Measurements from ENCODE around the gene ADAMTS17.
A peak's percentile ranks its signal among the peaks of the same experiment; 100 is the strongest.

Gene ADAMTS17

DNA sequence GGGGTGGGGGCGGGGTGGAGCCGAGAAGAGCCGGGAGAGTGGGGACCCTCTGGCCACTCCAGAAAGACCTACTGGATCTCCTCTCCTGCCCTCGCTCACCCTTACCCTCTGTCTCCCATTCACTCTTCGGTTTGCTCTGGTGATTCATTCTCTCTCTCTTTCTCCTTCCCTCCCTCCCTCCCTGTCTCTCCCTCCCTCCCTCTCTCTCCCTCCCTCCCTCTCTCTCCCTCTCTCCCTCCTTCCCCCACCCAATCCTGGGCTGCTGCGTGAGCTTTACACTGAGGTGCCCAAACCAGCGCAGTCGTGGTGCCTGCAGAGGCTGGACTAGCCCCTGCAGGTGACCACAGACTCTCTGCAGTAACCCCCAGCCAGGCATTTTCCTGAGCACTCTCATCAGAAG lies 32.2 kb upstream of the ADAMTS17 start:
- Histone ChIP-seq H3K4me3 (ENCODE audit: low read depth, low read length) (no peak overlapping the region), H3K36me3 (ENCODE audit: control insufficient read depth, insufficient read depth, low read length) (no peaks in the 10 kb centered on the region), H3K4me2 (ENCODE audit: low read length) (no peak overlapping the region), H3K4me1 (no peaks in the 10 kb centered on the region), H3K79me2 (no peaks in the 10 kb centered on the region), H3K9me3 (ENCODE audit: control insufficient read depth, low read length) (no peaks in the 10 kb centered on the region), H2AFZ (no peak overlapping the region), H3K27me3 (ENCODE audit: control insufficient read depth, insufficient read depth, low read length) (no peaks in the 10 kb centered on the region), H3K27ac (no peak overlapping the region), H3K9ac (no peak overlapping the region)
- TF ChIP-seq, protein P1, sequence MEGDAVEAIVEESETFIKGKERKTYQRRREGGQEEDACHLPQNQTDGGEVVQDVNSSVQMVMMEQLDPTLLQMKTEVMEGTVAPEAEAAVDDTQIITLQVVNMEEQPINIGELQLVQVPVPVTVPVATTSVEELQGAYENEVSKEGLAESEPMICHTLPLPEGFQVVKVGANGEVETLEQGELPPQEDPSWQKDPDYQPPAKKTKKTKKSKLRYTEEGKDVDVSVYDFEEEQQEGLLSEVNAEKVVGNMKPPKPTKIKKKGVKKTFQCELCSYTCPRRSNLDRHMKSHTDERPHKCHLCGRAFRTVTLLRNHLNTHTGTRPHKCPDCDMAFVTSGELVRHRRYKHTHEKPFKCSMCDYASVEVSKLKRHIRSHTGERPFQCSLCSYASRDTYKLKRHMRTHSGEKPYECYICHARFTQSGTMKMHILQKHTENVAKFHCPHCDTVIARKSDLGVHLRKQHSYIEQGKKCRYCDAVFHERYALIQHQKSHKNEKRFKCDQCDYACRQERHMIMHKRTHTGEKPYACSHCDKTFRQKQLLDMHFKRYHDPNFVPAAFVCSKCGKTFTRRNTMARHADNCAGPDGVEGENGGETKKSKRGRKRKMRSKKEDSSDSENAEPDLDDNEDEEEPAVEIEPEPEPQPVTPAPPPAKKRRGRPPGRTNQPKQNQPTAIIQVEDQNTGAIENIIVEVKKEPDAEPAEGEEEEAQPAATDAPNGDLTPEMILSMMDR (IDR thresholded peaks at IDR 0.05): no peak

- peak overlapping the region; percentile 24 for H3K27ac ChIP-seq
- peak overlapping the region; percentile 74 for H2AFZ ChIP-seq
- H3K9ac ChIP-seq: no peak overlapping the region
- no peak overlapping the region for H3K4me2 ChIP-seq (ENCODE audit: low read length)
- H3K79me2 ChIP-seq: no peaks in the 10 kb centered on the region
- H3K9me3 ChIP-seq (ENCODE audit: control insufficient read depth, low read length): no peaks in the 10 kb centered on the region
- H3K4me1 ChIP-seq: no peaks in the 10 kb centered on the region
- TF ChIP-seq, protein P1 (IDR thresholded peaks at IDR 0.05): no peak
- no peaks in the 10 kb centered on the region for H3K36me3 ChIP-seq (ENCODE audit: control insufficient read depth, insufficient read depth, low read length)
- no peaks in the 10 kb centered on the region for H3K27me3 ChIP-seq (ENCODE audit: control insufficient read depth, insufficient read depth, low read length)
- no peak overlapping the region for H3K4me3 ChIP-seq (ENCODE audit: low read depth, low read length)
Measured at GRCh38 chr15:100373120-100373896, 31.5 kb upstream of the ADAMTS17 start.

DNA sequence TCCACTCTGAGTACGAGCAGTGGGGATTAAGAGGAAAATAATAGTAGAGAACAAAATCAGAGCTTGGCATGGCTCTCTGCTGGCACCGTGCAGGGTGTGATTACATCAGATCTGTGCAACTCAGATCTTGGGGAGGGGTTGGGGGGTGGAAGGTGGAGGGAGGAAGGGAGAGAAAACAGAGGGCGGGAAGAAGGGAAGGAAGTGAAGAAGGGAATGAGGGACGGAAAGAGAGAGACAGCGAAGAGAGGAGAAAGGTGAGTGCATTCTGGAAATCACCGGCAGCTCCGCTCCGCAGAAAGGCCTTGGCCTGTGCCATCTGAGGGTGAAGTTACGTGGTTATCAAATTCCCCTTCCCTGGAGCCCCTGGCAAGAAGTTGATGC lies 31.0 kb upstream of the ADAMTS17 start:
- H3K9ac ChIP-seq: no peak overlapping the region
- TF ChIP-seq, protein P1 (IDR thresholded peaks at IDR 0.05): no peak
- H3K9me3 ChIP-seq (ENCODE audit: control insufficient read depth, low read length): no peaks in the 10 kb centered on the region
- no peak overlapping the region for H3K4me3 ChIP-seq (ENCODE audit: low read depth, low read length)
- H3K27me3 ChIP-seq (ENCODE audit: control insufficient read depth, insufficient read depth, low read length): no peaks in the 10 kb centered on the region
- peak overlapping the region; percentile 74 for H2AFZ ChIP-seq
- H3K27ac ChIP-seq: peak overlapping the region; percentile 24
- no peaks in the 10 kb centered on the region for H3K79me2 ChIP-seq
- no peaks in the 10 kb centered on the region for H3K4me1 ChIP-seq
- no peak overlapping the region for H3K4me2 ChIP-seq (ENCODE audit: low read length)
- H3K36me3 ChIP-seq (ENCODE audit: control insufficient read depth, insufficient read depth, low read length): no peaks in the 10 kb centered on the region

DNA sequence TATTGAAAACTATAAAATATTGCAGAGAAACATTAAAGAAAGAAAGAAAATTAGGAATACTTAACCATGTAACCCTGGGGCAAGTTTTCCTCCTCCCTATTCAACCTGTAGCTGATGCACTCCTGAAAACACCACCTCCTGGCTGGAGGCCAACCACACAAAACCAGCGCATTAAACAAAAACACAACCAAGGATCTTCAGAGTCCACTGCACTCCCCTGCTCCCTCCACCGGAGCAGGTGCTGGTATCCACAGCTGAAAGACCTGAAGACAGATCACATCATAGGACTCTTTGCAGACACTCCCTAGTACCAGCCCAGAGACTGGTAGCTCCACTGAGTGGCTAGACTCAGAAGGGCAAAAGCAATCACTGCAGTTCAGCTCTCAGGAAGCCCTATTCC lies 13.6 kb upstream of the ADAMTS17 start:
- Histone ChIP-seq H3K4me3 (ENCODE audit: low read depth, low read length) (no peak overlapping the region), H2AFZ (no peak overlapping the region), H3K36me3 (ENCODE audit: control insufficient read depth, insufficient read depth, low read length) (no peaks in the 10 kb centered on the region), H3K27me3 (ENCODE audit: control insufficient read depth, insufficient read depth, low read length) (no peaks in the 10 kb centered on the region), H3K4me1 (no peaks in the 10 kb centered on the region), H3K9ac (no peak overlapping the region), H3K9me3 (ENCODE audit: control insufficient read depth, low read length) (no peaks in the 10 kb centered on the region), H3K79me2 (no peaks in the 10 kb centered on the region), H3K4me2 (ENCODE audit: low read length) (no peak overlapping the region), H3K27ac (no peak overlapping the region)
- TF ChIP-seq, protein P1 (IDR thresholded peaks at IDR 0.05): no peak

DNA sequence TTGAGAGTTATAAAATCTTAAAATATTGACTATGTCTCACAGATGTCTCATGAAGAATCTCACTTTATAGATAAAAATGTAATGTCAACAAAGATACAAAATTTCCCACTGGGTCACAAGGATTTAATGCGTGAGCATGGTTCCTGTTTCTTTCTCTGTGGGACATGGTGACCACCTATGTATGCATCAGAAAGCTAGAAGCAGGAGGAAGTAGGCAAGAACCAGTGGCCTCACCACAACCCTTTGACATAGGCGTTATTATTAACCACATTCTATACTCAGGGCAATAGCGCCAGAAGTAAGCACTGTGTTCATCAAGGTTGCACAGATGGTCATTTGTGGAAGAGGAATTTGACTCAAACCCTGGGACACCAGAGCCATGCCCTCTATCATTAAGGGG lies 11.7 kb upstream of the ADAMTS17 start:
- Histone ChIP-seq H3K9ac (no peak overlapping the region), H3K9me3 (ENCODE audit: control insufficient read depth, low read length) (no peaks in the 10 kb centered on the region), H3K36me3 (ENCODE audit: control insufficient read depth, insufficient read depth, low read length) (no peaks in the 10 kb centered on the region), H2AFZ (no peak overlapping the region), H3K4me1 (no peaks in the 10 kb centered on the region), H3K27ac (no peak overlapping the region), H3K79me2 (no peaks in the 10 kb centered on the region), H3K4me2 (ENCODE audit: low read length) (no peak overlapping the region), H3K4me3 (ENCODE audit: low read depth, low read length) (no peak overlapping the region), H3K27me3 (ENCODE audit: control insufficient read depth, insufficient read depth, low read length) (no peaks in the 10 kb centered on the region)
- TF ChIP-seq, protein P1 (IDR thresholded peaks at IDR 0.05): no peak
